Measurements from ENCODE around the gene SDR39U1. TPM values are rescaled to one million over a fixed set of nuclear protein-coding genes. Genes with fewer than 3 reads are reported as not detected.

SDR39U1 gene
- polyA plus RNA-seq, 1 donor: 44.4 TPM

DNA sequence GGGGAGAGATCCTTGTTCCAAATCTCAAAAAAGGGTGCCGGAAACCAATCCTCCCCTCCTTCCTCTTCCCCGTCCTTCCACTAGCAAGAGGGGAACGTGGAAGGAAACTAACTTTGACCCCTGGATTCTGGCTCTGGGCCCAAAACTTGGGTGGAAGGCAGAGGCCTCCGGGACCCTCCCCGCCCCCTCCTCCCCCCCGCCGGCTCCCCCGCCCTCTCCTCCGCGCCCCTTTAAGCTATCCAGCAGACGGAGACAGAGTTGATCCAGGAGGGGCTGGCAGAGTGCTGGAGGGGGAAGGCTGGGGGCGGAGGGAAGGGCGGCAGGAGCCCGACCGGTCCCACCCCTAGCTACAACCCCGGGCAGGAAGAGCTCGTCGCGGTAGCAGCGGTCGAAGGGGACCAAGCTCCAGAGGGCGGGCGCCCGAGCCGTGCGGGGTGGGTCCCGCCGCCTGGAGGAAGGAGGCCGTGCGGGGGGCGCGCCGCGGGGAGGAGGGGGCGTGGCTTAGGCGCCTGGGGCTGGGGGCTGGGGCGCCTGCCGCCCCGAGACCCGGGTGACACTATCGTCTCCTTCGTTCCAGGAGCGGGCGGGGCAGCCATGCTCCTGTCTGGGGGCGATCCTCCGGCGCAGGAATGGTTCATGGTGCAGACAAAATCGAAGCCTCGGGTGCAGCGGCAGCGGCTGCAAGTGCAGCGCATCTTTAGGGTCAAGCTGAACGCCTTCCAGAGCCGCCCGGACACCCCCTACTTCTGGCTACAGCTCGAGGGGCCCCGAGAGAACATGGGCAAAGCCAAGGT, 43.7 kb downstream of the SDR39U1 start, which contains the start of gene NYNRIN:
Gene NYNRIN (plus strand): TSS at position 351 of the 794 bp plus-strand sequence. CDS start 244 bp downstream, at position 595.
- Histone ChIP-seq H3K4me1 (ENCODE audit: control insufficient read depth, insufficient read depth, low read length) (peaks cover 40% of the 10 kb centered on the region), H3K4me3 (ENCODE audit: low read length) (peak within 1 kb of the TSS; percentile 74), H3K36me3 (ENCODE audit: control insufficient read depth, insufficient read depth, low read length) (no peaks in the 10 kb centered on the region), H3K9me3 (ENCODE audit: control insufficient read depth, low read depth, low read length) (no peaks in the 10 kb centered on the region), H3K27ac (ENCODE audit: low read length) (peak within 1 kb of the TSS; percentile 91), H3K27me3 (ENCODE audit: control insufficient read depth, insufficient read depth, low read length) (no peaks in the 10 kb centered on the region)
- WGBS (ENCODE audit: insufficient coverage, low lambda C conversion rate): no CpG with 5 or more reads among the region's 57 CpGs
- DNase-seq: peak; percentile 65 to 79

DNA sequence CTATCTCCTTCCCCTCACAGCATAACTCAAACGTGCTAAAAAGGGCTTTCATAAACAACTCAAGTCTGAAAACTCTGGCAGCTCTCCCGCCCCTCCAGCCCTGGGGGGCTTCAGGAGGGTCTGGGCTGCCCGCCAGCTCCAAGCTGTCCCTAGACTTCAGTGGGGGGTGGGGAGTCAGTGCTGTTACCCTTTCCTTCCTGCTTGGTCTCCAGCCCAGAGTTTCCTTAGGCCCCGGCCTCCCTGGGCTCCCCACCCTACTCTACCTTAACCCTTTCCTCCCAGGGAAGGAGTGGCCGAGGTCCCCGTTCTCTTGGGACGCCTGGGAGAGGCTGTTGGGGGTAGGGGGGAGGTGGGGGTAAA, 44.3 kb downstream of the SDR39U1 start:
- Histone ChIP-seq H3K4me1 (ENCODE audit: control insufficient read depth, insufficient read depth, low read length) (peaks cover 40% of the 10 kb centered on the region), H3K36me3 (ENCODE audit: control insufficient read depth, insufficient read depth, low read length) (no peaks in the 10 kb centered on the region), H3K9me3 (ENCODE audit: control insufficient read depth, low read depth, low read length) (no peaks in the 10 kb centered on the region), H3K4me3 (ENCODE audit: low read length) (peak overlapping the region; percentile 74), H3K27me3 (ENCODE audit: control insufficient read depth, insufficient read depth, low read length) (no peaks in the 10 kb centered on the region), H3K27ac (ENCODE audit: low read length) (peak overlapping the region; percentile 91)
- peak; percentile 41 to 73 for DNase-seq
- no CpG with 5 or more reads among the region's 7 CpGs for WGBS (ENCODE audit: insufficient coverage, low lambda C conversion rate)

DNA sequence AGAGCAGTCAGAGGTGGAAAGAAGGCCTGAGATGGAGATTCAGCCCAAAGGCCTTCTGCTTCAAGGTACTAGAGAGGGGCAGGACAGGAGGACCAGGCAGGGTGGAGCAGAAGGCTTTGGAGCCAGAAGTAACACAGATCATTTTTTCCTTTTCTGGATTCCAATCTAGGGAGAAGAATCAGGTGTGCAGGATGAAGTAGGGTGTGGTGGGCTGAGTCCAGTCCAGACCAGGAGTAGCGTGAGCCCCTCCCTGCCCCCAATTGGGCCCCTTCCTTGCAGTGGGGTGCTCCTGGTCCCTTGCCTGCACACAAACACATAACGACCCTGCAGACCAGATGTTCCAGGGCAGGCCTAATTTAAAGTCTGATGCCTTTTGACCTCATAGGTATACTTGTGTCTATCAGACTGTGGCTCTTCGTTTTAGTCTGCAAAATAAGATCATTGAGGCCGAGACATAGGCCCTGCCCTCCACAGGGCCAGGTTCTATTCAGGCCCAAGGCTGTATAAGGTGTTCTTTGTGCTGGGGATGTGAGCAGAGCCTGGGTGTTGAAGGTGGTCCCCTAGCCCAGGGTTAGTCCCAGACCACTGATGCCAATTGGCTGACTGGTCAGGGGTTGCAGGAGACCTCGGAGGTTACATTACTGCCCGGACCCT, 44.8 kb downstream of the SDR39U1 start:
- Histone ChIP-seq H3K4me3 (ENCODE audit: low read length) (no peak overlapping the region), H3K27me3 (ENCODE audit: control insufficient read depth, insufficient read depth, low read length) (no peaks in the 10 kb centered on the region), H3K27ac (ENCODE audit: low read length) (peak overlapping the region; percentile 91), H3K36me3 (ENCODE audit: control insufficient read depth, insufficient read depth, low read length) (no peaks in the 10 kb centered on the region), H3K9me3 (ENCODE audit: control insufficient read depth, low read depth, low read length) (no peaks in the 10 kb centered on the region), H3K4me1 (ENCODE audit: control insufficient read depth, insufficient read depth, low read length) (peaks cover 39% of the 10 kb centered on the region)
- DNase-seq: peak in 1 of 2 donors; percentile 66
- WGBS (ENCODE audit: insufficient coverage, low lambda C conversion rate): no CpG with 5 or more reads among the region's 6 CpGs

DNA sequence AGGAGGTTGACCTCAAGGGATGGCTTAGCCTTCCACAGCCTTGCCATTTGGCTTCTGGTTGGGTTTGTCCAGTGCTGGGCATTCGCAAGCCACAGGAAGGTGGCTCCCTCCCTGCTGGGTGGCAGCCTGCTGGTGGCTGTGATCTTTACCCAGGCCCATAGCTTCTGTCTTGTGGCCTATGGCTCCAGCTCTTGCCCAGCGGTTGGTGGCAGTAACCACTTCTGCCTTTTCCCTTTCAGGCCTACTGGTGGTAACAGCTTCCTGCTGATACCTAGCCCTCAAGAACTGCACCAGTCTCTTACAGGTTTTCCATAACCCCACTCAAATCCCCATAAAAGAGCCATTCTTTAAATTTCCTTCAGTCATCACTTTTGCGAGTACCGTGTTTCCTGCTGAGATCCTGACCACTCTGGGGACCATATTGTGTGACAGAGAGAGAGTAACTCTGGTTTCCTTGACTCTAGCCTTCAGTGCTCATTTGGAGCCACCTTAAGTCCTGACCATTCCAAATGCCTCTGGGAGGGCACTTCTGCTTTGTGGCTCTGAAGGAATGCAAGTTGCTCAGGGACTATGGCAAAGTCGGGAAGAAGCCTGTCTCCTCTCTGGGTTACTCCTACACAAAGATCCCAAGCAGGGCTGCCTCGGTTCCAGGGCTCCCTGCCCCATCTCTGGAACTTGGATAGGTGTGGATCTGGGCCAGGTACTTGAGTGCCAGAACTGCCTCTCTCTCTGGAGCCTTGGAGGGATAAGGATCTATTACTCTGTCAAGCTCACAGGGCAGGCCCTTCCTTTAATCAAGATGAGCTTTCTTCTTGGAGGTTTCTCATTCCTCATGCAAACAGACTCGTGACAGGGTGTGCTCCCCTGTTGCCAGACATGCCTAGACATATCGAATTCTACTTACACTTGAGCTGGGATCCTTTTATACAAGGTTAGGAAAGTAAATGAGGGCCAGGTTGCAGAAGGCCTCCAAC, 46.7 kb downstream of the SDR39U1 start:
- peaks cover 3% of the 10 kb centered on the region for H3K9me3 ChIP-seq (ENCODE audit: control insufficient read depth, low read depth, low read length)
- no peak for DNase-seq
- H3K27me3 ChIP-seq (ENCODE audit: control insufficient read depth, insufficient read depth, low read length): no peaks in the 10 kb centered on the region
- no peaks in the 10 kb centered on the region for H3K36me3 ChIP-seq (ENCODE audit: control insufficient read depth, insufficient read depth, low read length)
- WGBS (ENCODE audit: insufficient coverage, low lambda C conversion rate): no CpG with 5 or more reads among the region's 8 CpGs
- H3K27ac ChIP-seq (ENCODE audit: low read length): no peak overlapping the region
- peaks cover 31% of the 10 kb centered on the region for H3K4me1 ChIP-seq (ENCODE audit: control insufficient read depth, insufficient read depth, low read length)
- no peak overlapping the region for H3K4me3 ChIP-seq (ENCODE audit: low read length)

DNA sequence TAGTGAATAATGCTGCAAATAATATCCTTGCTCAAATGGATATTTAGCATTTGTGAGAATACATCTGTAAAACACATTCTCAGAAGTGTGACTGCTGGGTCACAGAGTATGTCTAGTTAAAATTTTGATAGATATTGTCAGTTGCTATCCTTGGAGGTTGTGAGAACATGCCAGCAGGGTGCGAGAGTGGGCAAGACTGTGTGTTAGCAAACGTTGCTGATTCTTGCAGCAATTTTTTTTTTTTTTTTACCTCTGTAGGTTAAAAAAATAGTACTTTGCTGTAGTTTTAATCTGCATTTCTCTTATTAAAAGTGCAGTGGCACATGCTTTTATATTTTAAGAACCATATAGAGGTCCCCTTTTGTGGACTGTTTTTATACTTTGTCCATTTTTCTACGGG, 48.3 kb downstream of the SDR39U1 start:
- H3K27ac ChIP-seq (ENCODE audit: low read length): no peak overlapping the region
- no peak overlapping the region for H3K4me3 ChIP-seq (ENCODE audit: low read length)
- 100% methylated on average over 1 of the region's 3 CpGs for WGBS (ENCODE audit: insufficient coverage, low lambda C conversion rate)
- peaks cover 27% of the 10 kb centered on the region for H3K4me1 ChIP-seq (ENCODE audit: control insufficient read depth, insufficient read depth, low read length)
- H3K27me3 ChIP-seq (ENCODE audit: control insufficient read depth, insufficient read depth, low read length): no peaks in the 10 kb centered on the region
- no peak for DNase-seq
- H3K36me3 ChIP-seq (ENCODE audit: control insufficient read depth, insufficient read depth, low read length): no peaks in the 10 kb centered on the region
- H3K9me3 ChIP-seq (ENCODE audit: control insufficient read depth, low read depth, low read length): peaks cover 3% of the 10 kb centered on the region

DNA sequence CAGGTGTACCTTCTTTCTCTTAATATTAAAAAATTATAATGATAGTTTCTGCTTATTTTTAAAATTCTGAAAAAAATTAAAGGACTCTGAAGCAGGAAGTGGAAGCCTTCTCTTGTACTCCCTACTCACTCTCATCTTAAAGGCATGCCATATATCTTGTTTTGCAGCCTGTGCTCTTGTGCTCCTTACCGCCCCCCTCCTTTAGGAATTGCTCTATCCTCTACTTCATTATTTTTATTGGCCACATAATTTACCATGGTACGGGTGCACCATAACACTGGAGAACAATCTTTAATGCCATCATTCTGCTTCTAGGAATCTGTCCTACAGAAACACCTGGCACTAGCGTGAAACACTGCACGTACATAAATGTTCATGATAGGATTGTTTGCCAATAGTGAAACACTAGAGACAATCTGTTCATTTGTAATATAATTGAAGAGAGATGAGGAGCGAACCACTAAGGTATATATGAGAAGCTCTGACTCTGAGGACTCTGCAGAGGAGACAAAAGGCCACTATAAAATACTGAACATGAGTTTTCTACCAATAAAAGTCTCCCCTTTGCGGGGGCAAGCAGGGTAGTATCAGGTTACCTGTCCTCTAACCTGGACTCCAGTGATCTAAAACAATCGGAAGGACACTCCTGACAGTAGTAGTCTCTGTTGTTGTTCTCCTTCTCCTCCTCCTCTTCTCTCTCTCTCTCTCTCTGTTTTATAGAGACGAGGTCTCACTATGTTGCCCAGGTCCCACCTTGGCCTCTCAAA, 50.1 kb downstream of the SDR39U1 start:
- Histone ChIP-seq H3K36me3 (ENCODE audit: control insufficient read depth, insufficient read depth, low read length) (no peaks in the 10 kb centered on the region), H3K27ac (ENCODE audit: low read length) (peak overlapping the region; percentile 51), H3K9me3 (ENCODE audit: control insufficient read depth, low read depth, low read length) (peaks cover 3% of the 10 kb centered on the region), H3K27me3 (ENCODE audit: control insufficient read depth, insufficient read depth, low read length) (no peaks in the 10 kb centered on the region), H3K4me3 (ENCODE audit: low read length) (no peak overlapping the region), H3K4me1 (ENCODE audit: control insufficient read depth, insufficient read depth, low read length) (peaks cover 31% of the 10 kb centered on the region)
- 20% methylated on average over 3 of the region's 8 CpGs for WGBS (ENCODE audit: insufficient coverage, low lambda C conversion rate)
- DNase-seq: peak in 1 of 2 donors; percentile 72

DNA sequence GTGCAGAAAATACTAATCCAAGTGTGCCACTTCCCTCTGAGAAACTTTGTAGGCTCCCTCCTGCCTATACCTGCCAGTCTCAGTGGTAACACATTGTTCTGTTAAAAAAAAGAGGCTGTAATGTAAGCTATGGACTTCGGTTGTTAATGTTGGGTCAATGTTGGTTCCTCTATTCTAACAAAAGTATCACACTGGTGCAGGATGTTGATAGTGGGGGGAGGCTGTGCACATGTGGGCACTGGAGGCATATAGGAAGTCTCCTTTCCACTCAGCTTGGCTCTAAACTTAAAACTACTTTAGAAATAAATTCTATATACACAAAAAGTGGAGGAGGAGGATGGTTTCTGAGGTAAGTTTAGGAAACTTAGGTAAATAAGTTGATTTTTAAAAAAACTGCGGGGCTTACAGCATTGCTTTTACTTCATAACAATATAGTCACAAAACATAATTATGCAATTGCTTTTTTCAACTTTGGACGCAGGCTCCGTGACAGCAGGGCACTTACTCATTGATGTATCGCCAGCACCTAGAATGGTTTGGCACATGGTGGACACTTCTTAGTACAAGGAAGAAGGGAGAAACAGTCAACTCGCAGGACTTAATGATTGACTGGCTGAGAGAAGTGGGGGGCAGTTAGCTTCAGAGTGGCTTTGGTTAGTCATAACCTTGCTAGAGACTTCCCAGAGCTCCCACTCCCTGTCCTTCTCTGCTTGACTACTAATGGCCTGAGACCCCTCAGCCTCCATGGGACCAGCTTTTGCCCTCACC, 51.7 kb downstream of the SDR39U1 start:
- DNase-seq: no peak
- Histone ChIP-seq H3K27me3 (ENCODE audit: control insufficient read depth, insufficient read depth, low read length) (no peaks in the 10 kb centered on the region), H3K9me3 (ENCODE audit: control insufficient read depth, low read depth, low read length) (peaks cover 3% of the 10 kb centered on the region), H3K36me3 (ENCODE audit: control insufficient read depth, insufficient read depth, low read length) (no peaks in the 10 kb centered on the region), H3K4me1 (ENCODE audit: control insufficient read depth, insufficient read depth, low read length) (peaks cover 42% of the 10 kb centered on the region), H3K4me3 (ENCODE audit: low read length) (no peak overlapping the region), H3K27ac (ENCODE audit: low read length) (no peak overlapping the region)
- WGBS (ENCODE audit: insufficient coverage, low lambda C conversion rate): no CpG with 5 or more reads among the region's 6 CpGs

Measured in large intestine (tissue), 3 donors.